Measurements from ENCODE around the gene SPAG16. TPM values are rescaled to one million over a fixed set of nuclear protein-coding genes. Genes with fewer than 3 reads are reported as not detected.
"Not testable (repeated sequence)": the region's sequence is repeated elsewhere in the genome, so short reads cannot be mapped to it uniquely, and the experiment has no call there.

Gene SPAG16
- total and polyA plus RNA-seq, 11 donors: 9.8 to 26.1 (median 15.2) TPM

DNA sequence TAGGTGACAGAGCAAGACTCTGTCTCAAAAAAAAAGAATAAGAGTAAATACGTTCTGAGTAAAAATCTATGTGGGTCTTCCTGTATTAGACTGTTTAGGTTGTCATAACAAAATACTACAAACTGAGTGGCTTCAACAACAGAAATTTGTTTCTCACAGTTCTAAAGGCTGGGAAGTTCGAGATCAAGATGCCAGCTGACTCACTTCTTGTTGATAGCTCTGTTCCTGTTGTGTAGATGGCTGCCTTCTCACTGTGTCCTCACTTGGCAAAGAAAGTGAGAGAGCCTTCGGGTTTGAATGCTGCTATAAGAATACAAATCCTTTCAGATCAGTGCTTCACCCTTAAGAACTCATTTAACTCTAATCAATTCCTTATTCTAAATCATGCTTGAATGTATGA lies 696.6 kb downstream of the SPAG16 start:
- DNase-seq (no peak), ATAC-seq (no peak)
- Histone ChIP-seq H3K9me3 (no peaks in the 10 kb centered on the region), H3K27me3 (no peaks in the 10 kb centered on the region), H3K27ac (no peak overlapping the region), H3K4me3 (no peak overlapping the region), H3K36me3 (no peaks in the 10 kb centered on the region), H3K4me1 (no peaks in the 10 kb centered on the region)
- intact Hi-C loops (cut with DNase I): no loop called here
- TF ChIP-seq, protein P1, sequence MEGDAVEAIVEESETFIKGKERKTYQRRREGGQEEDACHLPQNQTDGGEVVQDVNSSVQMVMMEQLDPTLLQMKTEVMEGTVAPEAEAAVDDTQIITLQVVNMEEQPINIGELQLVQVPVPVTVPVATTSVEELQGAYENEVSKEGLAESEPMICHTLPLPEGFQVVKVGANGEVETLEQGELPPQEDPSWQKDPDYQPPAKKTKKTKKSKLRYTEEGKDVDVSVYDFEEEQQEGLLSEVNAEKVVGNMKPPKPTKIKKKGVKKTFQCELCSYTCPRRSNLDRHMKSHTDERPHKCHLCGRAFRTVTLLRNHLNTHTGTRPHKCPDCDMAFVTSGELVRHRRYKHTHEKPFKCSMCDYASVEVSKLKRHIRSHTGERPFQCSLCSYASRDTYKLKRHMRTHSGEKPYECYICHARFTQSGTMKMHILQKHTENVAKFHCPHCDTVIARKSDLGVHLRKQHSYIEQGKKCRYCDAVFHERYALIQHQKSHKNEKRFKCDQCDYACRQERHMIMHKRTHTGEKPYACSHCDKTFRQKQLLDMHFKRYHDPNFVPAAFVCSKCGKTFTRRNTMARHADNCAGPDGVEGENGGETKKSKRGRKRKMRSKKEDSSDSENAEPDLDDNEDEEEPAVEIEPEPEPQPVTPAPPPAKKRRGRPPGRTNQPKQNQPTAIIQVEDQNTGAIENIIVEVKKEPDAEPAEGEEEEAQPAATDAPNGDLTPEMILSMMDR (IDR thresholded peaks at IDR 0.05): no peak
- no peak for TF ChIP-seq POLR2A (IDR thresholded peaks at IDR 0.05)
- WGBS, 4 donors: 58 to 68% (median 63%) methylated on average over 3 of the region's 3 CpGs

DNA sequence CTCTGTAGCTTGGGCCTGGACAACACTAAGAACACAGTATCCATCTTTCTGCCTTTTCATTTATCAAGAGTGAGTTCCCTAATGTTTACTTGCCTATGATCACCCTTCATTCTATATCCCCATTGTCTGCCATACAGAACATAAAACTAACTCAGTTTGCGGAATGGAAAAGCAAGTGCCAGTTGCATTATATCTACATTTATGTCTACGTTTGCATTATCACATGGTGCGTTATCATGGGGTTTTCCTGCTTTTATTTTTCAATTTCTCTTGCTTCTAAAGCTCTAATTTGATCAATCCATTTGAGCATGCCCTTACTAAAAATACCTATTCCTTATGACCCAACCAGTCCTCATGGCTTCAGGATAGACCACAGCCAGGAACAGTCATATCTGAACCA lies 704.9 kb downstream of the SPAG16 start:
- Histone ChIP-seq H3K27ac (no peak overlapping the region), H3K9me3 (peaks cover 0 to 5% (median 0%) of the 10 kb centered on the region in 12 donors), H3K4me1 (no peaks in the 10 kb centered on the region), H3K4me3 (no peak overlapping the region), H3K36me3 (no peaks in the 10 kb centered on the region), H3K27me3 (no peaks in the 10 kb centered on the region)
- 85 to 90% (median 87%) methylated on average over 3 of the region's 3 CpGs for WGBS, 4 donors
- DNase-seq (no peak), ATAC-seq (no peak)
- intact Hi-C loops (cut with DNase I): no loop called here
- TF ChIP-seq, protein P1 (IDR thresholded peaks at IDR 0.05): no peak
- no peak for TF ChIP-seq POLR2A (IDR thresholded peaks at IDR 0.05)

DNA sequence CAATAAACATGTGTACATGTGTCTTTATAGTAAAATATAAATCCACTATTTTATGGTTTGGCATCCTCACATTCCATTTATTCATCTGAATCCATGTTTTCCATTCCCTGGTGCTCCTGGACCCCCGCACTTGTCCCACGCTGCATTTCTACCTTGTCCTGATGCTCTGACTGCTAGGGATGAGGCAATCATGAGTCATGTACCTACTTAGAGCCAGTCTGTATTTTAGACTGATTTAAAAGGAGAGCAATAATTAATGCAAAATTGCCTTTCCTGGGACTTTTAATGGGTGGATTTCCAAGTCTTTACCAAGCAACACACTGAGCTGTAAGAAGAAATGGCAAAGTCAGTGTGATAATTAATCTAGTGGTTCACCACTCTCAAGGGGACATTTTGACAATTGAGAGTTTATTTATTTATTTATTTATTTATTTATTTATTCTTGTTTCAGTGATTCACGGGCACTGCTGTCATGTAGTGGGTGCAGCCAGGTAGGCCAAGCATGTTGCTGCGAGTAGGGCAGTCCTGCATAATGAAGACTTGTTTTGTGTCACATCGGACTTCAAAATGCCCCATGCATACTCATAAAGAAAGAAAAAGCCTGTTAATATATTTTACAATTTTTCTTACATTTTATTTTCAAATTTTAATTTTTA lies 707.3 kb downstream of the SPAG16 start:
- H3K27me3 ChIP-seq: no peaks in the 10 kb centered on the region
- H3K4me3 ChIP-seq: no peak overlapping the region
- no peak overlapping the region for H3K27ac ChIP-seq
- H3K9me3 ChIP-seq: peaks cover 0 to 5% (median 0%) of the 10 kb centered on the region in 12 donors
- intact Hi-C loops (cut with DNase I): no loop called here
- WGBS, 4 donors: 84 to 95% (median 93%) methylated on average over 5 of the region's 5 CpGs
- no peak for DNase-seq
- ATAC-seq: no peak
- no peaks in the 10 kb centered on the region for H3K36me3 ChIP-seq
- H3K4me1 ChIP-seq: no peaks in the 10 kb centered on the region
- TF ChIP-seq POLR2A (IDR thresholded peaks at IDR 0.05): no peak
- TF ChIP-seq, protein P1 (IDR thresholded peaks at IDR 0.05): no peak

DNA sequence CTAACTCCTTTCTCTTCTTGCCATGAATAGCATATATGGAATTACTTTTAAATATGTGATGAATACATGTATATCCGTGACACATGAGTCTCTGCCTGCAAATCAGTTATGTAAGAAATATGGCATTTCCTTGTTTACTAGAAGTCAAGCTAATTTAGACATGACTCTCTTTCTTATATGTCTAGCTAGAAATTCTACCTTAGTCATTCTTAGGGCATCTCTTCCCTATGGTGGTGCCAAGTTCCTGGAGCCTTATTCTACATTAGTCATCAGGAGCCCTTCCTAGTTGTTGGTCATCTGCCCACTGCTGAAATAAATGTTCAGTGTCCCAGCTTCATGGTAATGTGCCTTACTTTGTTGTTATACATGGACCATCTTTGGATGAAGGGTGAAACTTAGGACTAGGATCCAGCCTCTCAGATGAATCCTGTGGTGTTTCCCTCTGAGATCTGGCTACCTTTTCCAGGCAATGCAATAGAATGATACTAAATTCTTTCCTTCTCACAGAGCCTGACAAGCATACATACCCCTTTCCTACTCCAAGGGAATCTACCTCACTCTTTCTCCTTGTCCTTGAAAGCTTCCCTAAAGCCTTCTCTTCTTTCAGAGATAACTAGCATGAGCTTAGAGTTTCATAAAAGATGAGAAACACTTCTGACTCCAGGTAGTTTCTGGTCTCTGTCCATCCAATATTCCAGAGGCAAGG lies 711.3 kb downstream of the SPAG16 start:
- Histone ChIP-seq H3K27ac (no peak overlapping the region), H3K4me1 (no peaks in the 10 kb centered on the region), H3K27me3 (no peaks in the 10 kb centered on the region), H3K36me3 (no peaks in the 10 kb centered on the region), H3K4me3 (no peak overlapping the region), H3K9me3 (peaks cover 0 to 5% (median 0%) of the 10 kb centered on the region in 12 donors)
- ATAC-seq (no peak), DNase-seq (no peak)
- 67 to 93% (median 77%) methylated on average over 1 of the region's 1 CpG for WGBS, 4 donors
- TF ChIP-seq, protein P1 (IDR thresholded peaks at IDR 0.05): no peak
- no peak for TF ChIP-seq POLR2A (IDR thresholded peaks at IDR 0.05)
- intact Hi-C loops (cut with DNase I): no loop called here

DNA sequence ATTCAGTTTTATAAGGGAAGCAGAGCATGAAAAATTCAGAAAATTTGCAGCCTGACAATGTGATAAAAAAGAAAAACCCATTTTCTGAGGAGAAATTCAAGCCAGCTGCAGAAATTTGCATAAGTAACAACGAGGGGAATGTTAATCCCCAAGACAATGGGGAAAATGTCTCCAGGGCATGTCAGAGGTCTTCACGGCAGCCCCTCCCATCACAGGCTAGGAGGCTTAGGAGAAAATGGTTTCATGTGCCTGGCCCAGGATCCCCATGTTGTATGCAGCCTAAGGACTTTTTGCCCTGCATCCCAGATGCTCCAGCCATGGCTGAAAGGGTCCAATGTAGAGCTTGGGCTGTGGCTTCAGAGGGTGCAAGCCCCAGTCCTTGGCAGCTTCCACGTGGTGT lies 714.7 kb downstream of the SPAG16 start:
- 40 to 62% (median 53%) methylated on average over 3 of the region's 3 CpGs for WGBS, 4 donors
- DNase-seq; H3K36me3 ChIP-seq; ATAC-seq; H3K27ac ChIP-seq; H3K4me1 ChIP-seq; intact Hi-C loops (cut with DNase I); H3K27me3 ChIP-seq; H3K9me3 ChIP-seq; H3K4me3 ChIP-seq: not testable (repeated sequence)

Measured in heart left ventricle (tissue), 16 donors.